HEK293 (cell line): ENCODE measurements around the gene METTL8.

Experiments
- CTCF ChIP-seq: fragments of 450-650 bp; formaldehyde crosslinking; IDR thresholded peaks from 2 replicates; pipeline ENCODE4 v1.5.1; 2016; ENCODE audit warnings: missing biosample characterization, missing genetic modification characterization
- GLI4 ChIP-seq: fragments of 450-650 bp; formaldehyde crosslinking; IDR thresholded peaks from 2 replicates; pipeline ENCODE4 v1.5.1; 2016; ENCODE audit warnings: missing biosample characterization, missing genetic modification characterization
- PATZ1 ChIP-seq: fragments of 450-650 bp; formaldehyde crosslinking; IDR thresholded peaks from 2 replicates; pipeline ENCODE4 v1.5.1; 2016; ENCODE audit warnings: missing biosample characterization, missing genetic modification characterization
- REST ChIP-seq: fragments of 450-650 bp; formaldehyde crosslinking; IDR thresholded peaks from 2 replicates; pipeline ENCODE4 v1.5.1; 2016; ENCODE audit warnings: missing biosample characterization, missing genetic modification characterization
- ZBTB11 ChIP-seq: fragments of 450-650 bp; formaldehyde crosslinking; conservative IDR thresholded peaks from 2 replicates; pipeline ENCODE4 v1.5.1; 2016; ENCODE audit warnings: low read depth, missing biosample characterization, missing genetic modification characterization
- ZNF274 ChIP-seq, 2 experiments: fragments of 200-500 bp in 1 of 2; fragments of 450-650 bp in 1 of 2; sonication (Bioruptor generic) in 1 of 2; formaldehyde crosslinking in 1 of 2; IDR thresholded peaks; 2 replicates each; pipeline versions ENCODE4 v1.5.1 to v1.6.1; 2014 to 2016; ENCODE audit warnings: borderline replicate concordance in 1 of 2, inconsistent platforms in 1 of 2, low read length in 1 of 2, missing biosample characterization in 1 of 2, missing genetic modification characterization in 1 of 2
- ZNF292 ChIP-seq: fragments of 450-650 bp; formaldehyde crosslinking; IDR thresholded peaks from 2 replicates; pipeline ENCODE4 v1.5.1; 2016; ENCODE audit warnings: low read depth, missing biosample characterization, missing genetic modification characterization, borderline replicate concordance
- ZNF350 ChIP-seq: fragments of 450-650 bp; formaldehyde crosslinking; IDR thresholded peaks from 2 replicates; pipeline ENCODE4 v1.5.0; 2017; ENCODE audit warnings: missing biosample characterization, mild to moderate bottlenecking, missing genetic modification characterization
- ZNF473 ChIP-seq: fragments of 450-650 bp; formaldehyde crosslinking; IDR thresholded peaks from 2 replicates; pipeline ENCODE4 v1.5.1; 2017; ENCODE audit warnings: missing biosample characterization, missing genetic modification characterization
- ZNF561 ChIP-seq: fragments of 450-650 bp; IDR thresholded peaks from 2 replicates; pipeline ENCODE4 v1.5.1; 2018; ENCODE audit warnings: missing biosample characterization, missing genetic modification characterization, borderline replicate concordance
- ZNF623 ChIP-seq: fragments of 450-650 bp; formaldehyde crosslinking; IDR thresholded peaks from 2 replicates; pipeline ENCODE4 v1.5.1; 2016; ENCODE audit warnings: missing biosample characterization, missing genetic modification characterization
- ZNF747 ChIP-seq: fragments of 450-650 bp; formaldehyde crosslinking; IDR thresholded peaks from 2 replicates; pipeline ENCODE4 v1.5.1; 2016; ENCODE audit warnings: missing biosample characterization, missing genetic modification characterization
- ZNF791 ChIP-seq: fragments of 450-650 bp; formaldehyde crosslinking; IDR thresholded peaks from 2 replicates; pipeline ENCODE4 v1.5.1; 2016; ENCODE audit warnings: missing biosample characterization, missing genetic modification characterization
- TF ChIP-seq, protein P1 (sequence below): fragments of 450-650 bp; formaldehyde crosslinking; IDR thresholded peaks from 2 replicates; pipeline ENCODE4 v1.5.1; 2017; ENCODE audit warnings: missing biosample characterization, missing genetic modification characterization

- TF ChIP-seq CTCF, result no peak
- TF ChIP-seq ZNF623 (tag by site-specific recombination), result no peak
- TF ChIP-seq ZNF791, result no peak
- TF ChIP-seq ZNF747 (tag by site-specific recombination), result no peak
- TF ChIP-seq ZNF274 (IDR thresholded peaks at IDR 0.05; ENCODE audit: low read length), result no peak
- TF ChIP-seq ZNF274 (tag by site-specific recombination; IDR thresholded peaks at IDR 0.05; ENCODE audit: borderline replicate concordance), result no peak
- TF ChIP-seq ZNF561 (tag by site-specific recombination), result no peak
- TF ChIP-seq REST (tag by site-specific recombination), result no peak
- no peak for TF ChIP-seq ZNF292
- no peak for TF ChIP-seq GLI4 (tag by site-specific recombination)
- no peak for TF ChIP-seq PATZ1 (tag by site-specific recombination)
- TF ChIP-seq ZNF350 (tag by site-specific recombination), result no peak
- TF ChIP-seq, protein P1, sequence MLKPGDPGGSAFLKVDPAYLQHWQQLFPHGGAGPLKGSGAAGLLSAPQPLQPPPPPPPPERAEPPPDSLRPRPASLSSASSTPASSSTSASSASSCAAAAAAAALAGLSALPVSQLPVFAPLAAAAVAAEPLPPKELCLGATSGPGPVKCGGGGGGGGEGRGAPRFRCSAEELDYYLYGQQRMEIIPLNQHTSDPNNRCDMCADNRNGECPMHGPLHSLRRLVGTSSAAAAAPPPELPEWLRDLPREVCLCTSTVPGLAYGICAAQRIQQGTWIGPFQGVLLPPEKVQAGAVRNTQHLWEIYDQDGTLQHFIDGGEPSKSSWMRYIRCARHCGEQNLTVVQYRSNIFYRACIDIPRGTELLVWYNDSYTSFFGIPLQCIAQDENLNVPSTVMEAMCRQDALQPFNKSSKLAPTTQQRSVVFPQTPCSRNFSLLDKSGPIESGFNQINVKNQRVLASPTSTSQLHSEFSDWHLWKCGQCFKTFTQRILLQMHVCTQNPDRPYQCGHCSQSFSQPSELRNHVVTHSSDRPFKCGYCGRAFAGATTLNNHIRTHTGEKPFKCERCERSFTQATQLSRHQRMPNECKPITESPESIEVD (tag by site-specific recombination), result no peak
- TF ChIP-seq ZBTB11 (tag by site-specific recombination), result no peak
- TF ChIP-seq ZNF473 (tag by site-specific recombination), result no peak
Measured at GRCh38 chr2:171407676-171408044, 26.1 kb downstream of the METTL8 start.
